HG03095 (cell line): ENCODE results near the gene TNP1.

Experiments used
- ATAC-seq: cut with Tn5 transposase; IDR thresholded peaks from one replicate; pipeline ENCODE4 v1.9.1; 2021; ENCODE audit warnings: moderate library complexity; ENCODE audit not compliant: unreplicated experiment

The TNP1 gene, protein sequence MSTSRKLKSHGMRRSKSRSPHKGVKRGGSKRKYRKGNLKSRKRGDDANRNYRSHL

DNA sequence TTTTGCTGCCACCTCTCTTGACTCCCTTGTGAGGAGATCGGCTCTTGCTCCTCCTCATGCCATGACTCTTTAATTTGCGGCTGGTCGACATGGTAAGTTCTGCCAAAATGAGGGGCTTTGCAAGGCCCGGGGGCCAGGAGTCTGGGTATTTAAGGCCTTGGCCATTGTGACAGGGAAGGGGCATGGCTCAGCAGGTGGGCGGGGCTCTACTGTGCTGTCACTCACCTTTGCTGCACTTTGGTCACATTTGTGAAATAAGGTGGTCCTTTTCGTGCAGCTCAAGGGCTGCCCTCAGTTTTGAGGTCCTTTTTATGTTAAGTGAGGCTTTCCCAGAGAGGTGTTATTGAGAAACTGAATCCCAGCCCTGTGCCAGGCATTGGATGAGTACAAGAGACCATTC lies at the start of gene TNP1:
TSS of gene TNP1 (minus strand) at position 121 of the 400 bp plus-strand sequence. CDS start at position 91, 30 bp downstream.
- ATAC-seq: no peak

DNA sequence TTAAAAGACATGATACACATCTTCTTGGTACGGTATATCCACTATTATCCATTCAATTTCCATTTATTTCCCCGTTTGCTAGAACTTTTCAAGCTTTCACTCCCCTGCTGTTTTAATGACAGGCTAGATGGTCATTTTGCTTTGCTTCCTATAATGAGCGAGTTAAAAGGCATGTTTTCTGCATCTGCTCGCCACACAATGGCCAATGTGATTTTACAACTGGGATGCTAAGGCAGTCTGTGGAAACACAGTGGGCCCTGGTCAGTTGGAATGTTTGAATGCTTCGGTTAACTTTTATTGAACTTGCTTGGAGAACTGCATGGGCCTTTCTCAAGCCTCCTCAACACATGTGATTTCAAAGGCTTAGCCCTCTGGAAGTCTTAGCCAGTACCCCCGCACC lies 48.4 kb upstream of the TNP1 start:
- no peak for ATAC-seq

DNA sequence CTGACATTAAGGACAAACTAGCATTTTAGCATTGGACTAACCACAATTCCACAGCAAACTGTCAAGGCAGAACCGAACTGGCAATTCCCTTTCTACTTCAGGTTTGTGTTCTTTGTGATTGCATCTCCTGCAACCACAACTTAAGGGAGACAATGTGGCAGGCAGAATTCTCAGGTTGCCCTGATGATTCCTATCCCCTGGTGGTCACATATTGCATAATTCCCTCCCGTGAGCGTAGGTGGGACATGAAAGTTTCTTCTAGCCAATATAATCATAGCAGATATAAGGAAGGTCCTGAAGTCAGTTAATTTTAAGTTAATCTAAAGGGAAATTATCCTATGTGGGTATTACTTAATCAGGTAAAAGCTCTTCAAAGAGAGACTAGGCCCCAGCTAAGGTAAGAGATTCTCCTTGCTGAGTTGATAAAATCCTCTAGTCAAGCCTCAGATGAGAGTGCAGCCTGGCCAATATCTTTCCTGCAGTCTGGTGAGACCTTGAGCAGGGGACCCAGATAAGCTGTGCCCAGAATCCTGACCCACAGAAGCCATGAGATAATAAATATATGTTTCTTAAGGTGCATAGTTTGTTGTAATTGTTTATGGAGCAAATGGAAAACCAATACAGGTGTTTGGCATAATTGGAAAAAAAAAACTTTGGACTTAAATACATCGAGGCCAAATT lies 45.9 kb upstream of the TNP1 start:
- ATAC-seq: no peak

DNA sequence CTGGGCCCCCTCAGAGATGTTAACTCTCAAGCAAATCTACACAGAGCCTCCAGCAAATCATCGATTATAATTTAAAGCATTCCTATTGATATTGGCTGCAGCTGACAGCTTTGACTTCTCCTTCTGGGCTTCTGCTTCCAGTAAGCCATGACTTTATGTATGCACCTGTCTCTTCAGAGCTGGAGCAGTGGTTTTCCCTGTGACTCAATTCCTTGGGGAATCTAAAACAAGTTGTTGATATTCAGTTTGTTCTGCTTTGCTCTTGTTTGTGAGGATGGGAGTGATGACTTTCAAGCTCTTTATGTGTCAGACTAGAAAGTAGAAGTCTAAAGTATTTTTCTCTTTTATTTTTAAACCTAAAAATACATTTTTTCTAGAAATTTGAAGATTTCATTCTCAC lies 45.1 kb upstream of the TNP1 start:
- no peak for ATAC-seq

DNA sequence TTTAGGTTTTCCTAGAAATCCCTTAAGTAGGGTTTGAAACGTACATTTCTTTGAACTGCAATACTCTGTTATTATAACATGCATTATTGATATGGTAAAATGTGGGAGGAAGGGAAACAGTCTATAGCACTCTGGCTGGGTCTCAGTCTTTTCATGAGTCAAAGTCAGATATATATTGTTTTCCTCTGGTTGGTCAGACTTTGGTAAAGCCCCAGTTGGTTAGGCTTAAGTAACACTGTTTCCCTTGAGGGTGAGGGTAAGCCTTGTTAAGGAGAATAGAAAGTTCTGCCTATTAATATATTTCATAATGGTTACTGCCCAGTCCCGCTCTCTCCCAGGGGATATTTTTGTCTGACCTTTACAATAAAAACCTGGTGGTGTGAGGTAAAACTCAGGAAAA lies 44.7 kb upstream of the TNP1 start:
- ATAC-seq: no peak

DNA sequence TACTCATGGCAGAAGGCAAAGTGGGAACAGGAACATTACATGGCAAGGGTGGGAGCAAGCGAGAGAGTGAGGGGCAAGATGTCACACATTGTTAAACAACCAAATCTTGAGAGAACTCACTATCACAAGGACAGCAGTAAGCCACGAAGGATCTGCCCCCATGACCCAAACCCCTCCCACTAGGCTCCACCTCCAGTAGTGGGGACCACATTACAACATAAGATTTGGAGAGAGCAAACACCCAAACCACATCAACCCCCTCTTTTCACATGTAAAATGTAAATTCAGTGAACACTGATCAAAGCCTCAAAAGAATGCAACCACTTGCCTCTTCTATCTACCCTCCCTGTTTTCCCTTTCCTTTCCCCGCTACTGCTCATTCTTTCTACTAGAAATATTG lies 43.6 kb upstream of the TNP1 start:
- no peak for ATAC-seq

DNA sequence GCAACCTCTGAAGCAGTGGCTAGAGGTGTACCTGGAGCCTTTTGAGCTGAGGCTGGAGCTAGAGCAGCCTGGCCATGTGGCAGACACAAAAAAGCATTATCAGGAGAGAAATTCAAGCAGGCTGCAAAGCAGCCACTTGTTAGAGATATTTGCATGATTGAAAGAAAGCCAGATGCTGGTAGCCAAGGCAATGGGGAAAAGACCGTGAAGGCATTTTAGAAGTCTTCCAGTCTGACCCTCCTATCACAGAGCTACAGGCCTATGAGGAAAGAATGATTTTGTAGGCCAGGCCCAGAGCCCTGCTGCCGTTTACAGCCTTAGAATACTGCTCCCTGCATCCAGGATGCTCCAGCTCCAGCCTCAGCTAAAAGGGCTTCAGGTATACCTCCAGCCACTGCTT lies 41.4 kb upstream of the TNP1 start:
- no peak for ATAC-seq

DNA sequence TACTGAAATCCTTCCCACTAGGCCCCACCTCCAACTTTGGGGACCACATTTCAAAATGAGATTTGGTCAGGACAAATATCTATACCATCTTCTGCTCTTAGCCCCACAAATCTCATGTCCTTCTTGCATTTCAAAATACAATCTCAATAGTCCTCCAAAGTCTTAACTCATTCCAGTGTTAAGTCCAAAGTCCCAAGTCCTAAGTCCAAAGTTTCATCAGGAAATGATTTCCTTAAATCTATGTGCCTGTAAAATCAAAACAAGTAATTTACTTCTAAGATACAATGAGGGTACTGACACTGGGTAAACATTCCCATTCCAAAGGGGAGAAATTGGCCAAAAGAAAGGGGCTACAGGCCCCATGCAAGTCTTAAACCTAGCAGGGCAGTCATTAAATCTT lies 40.5 kb upstream of the TNP1 start:
- no peak for ATAC-seq

DNA sequence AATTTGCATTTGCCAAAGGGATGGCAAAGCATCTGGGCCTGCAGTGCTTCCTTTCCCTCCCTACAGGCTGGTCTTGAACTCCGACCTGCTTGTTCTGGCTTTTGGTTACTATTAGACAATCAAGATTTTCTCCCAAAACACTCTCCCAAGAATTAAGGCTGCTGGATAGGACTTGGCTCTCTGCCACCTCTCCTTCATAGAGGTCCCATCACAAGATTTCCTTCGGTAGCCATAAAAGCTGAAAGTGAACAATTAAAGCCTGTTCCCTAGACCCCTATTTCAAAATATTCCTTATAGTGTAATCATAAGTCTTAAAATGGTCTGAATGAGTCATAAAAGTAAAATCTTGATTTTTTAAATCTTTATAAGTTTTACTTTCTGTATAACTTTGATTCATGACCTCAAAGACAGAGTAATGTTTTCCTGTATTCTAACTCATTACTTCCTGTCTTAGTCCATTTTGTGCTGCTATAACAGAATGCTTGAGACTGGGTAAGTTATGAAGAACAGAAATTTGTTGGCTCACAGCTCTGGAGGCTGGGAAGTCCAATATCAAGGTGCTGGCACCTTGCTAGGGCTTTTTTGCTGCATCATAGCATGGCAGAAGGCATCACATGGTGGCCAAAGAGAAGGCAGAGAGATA lies 37.8 kb upstream of the TNP1 start:
- no peak for ATAC-seq

DNA sequence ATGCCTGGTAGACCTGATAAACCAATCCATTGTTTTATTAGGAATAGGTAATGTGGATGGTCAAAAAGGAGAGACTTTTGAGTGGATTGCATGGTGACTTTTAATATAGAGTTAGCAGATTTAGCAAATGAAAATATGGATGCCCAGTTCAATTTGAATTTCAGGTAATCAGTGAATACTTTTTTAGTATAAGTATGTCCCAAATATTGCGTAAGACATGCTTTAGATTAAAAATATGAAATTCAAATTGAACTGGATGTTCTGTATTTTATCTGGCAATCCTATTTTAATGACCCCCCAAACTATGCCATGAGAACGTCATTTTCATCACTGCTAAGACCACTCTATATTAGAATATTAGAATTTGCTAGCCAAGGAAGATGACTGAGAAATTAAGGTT lies 30.3 kb upstream of the TNP1 start:
- ATAC-seq: no peak

DNA sequence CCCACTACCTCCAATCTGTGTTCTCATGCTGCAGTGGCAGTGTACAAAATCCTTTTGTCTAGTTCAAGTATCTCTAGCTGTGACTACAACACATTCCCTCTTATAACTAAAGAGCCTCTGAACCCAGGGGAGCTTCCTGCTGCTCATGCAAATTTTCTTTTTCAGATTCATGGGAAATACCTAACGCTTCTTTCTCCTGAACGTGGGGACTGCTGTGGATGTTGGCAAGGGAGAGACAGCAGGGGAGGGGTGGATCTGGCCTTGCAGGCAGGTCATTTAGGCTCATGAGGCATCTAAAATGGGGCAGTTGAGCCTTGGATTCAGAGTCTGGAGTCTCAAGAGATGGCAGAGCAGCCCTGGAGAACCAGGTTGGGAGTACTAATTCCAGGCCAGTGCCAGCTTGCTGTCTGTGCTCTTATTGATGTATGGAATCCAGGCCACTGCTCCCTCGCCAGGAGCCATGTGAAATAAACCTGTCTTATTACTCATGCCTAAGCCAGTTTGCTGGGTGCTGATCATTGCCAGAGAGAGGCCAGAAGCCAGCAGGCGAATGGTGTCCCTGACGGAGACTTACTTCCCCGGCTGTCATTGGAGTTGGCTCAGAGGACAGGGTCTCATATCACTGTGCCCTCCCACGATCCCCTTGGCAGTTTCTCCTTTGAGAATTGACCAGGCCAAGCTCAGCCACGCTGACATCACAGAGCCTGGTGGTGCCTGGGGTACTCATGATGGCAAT lies 29.2 kb upstream of the TNP1 start:
- no peak for ATAC-seq

DNA sequence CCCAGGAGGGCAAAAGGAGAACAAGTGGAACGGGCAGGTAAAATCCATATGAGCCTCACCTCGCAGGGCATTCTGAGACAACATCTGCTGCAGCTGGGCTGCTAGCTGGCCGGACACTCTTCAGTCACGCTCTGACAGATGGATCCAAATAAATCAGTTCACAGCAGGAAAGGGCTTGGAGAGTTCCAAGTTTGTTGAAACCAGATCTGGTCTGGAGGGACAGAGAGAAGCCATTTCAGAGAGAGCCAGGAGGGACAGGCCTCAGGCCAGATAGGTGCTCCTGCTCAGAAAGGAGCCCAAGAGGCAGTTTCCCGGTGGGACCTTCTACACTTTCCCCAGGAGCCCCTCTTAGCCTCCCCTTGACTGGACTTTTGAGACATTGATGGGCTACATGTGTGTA lies 28.2 kb upstream of the TNP1 start:
- no peak for ATAC-seq

DNA sequence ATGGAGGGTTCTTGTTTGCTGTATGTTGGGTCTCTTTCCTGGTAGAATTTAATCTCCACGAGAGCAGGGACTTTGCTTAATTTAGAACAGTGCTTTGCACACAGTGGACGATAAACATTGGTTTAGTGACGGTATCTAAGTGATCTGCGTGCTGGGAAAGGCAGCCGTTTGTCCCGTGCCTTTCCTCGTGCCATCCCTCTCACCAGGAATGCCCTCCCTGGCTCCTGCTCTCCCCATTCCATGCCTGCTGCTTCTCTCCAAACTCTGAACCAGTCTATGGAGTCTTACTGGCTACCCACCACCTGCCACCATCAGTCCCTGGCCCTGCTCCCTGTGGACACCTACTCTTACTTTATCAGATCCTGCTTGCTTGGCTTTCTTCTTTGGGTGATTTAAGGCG lies 27.3 kb upstream of the TNP1 start:
- no peak for ATAC-seq

DNA sequence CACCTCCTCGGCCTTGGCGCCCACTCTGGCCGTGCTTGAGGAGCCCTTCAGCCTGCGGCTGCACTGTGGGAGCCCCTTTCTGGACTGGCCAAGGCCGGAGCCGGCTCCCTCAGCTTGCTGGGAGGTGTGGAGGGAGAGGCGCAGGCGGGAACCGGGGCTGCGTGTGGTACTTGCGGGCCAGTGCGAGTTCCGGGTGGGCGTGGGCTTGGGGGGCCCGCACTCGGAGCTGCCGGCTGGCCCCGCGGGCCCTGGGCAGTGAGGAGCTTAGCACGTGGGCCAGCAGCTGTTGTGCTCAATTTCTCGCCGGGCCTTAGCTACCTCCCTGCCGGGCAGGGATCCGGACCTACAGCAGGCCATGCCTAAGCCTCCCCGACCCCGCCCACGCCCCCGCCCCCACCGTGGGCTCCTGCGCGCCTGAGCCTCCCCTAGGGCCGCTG lies 25.3 kb upstream of the TNP1 start:
- no peak for ATAC-seq

DNA sequence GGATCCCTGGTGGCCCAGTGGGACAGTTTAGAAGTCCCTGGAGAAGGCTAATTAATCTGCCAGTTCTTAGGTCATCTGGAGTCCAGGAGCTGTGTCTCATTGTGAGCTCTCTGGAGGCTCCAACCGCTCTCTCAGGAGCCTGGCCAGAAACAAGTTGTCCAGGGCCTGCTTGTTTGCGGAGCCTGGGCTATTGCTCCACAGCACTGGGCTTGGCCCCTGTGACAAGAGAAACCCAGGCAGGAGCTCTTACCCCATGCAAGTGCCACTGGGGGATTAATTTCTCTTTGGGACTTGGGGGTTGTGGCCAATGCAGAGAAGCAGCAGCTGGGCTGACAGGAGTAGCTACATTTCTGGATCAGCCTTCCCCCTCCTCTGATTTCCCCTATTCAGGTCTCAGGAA lies 24.5 kb upstream of the TNP1 start:
- no peak for ATAC-seq

DNA sequence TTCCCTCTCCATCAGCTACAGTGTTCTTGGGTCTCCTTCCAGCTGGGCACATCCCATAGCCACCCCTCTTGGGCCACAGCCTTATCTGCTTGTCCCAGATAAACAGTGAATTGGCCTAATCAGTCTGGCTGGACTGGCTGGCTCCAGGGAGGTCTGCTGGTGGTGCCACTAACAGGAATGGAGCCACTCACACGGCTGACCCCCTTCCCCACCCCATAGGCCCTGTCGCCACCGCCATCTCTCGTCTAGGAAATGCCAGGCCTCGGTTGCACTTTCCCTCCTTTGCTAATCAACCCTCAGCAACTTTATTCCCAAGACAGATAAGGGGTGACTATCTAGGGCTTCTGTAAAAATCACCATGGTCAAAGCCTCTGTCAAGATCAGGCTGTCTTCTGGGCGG lies 23.0 kb upstream of the TNP1 start:
- no peak for ATAC-seq

DNA sequence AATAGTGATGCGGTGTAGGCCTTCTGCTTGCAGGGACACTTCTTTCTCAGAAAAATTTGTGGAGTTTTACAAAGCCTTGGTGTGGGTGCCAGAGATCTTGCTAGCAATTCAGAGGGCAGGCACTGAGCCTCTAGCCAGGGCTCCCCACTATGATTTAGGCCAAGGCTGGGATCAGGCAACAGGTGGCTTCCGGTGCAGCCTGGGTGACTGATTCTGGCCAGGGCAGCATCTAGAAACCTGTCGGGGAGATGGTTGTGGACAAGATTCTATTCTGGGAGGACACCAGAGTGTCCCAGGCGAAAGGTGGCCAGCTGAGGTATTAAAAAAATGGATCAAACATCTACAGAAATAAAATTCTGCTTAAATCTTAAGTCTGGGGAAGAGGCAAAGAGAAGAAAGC lies 21.5 kb upstream of the TNP1 start:
- ATAC-seq: no peak

DNA sequence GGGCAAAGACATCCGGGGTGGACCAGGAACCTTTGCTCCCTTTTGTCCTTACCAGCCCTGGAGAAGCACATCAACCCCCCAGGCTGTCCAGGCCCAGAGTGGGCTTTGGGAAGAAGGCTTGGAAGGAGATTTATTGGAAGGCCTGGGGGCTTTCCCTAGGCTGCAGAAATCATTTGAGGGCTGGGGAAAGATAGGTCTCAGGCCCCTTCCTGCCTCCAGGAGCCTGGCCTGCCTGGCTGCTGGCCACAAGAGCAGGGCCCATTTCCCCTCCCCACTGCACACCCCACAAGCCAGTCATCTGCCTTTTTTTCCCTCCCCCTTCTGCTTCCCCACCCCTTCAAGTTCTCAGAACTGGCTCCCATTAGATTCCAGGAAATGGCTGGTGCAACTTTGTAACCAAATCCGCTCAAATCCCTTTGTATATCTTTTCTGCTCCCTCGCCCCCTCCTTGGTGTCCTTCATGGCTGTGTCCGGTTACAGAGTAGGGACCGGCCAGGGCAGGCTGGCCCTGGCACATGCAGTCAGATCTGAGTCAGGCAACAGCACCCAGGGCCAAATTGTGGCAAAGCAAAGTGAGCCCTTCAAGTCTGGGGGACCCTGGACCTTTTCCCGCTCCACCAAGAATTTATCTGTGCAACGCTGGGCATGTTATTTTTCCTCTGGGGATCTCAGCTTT lies 20.8 kb upstream of the TNP1 start:
- ATAC-seq: no peak

DNA sequence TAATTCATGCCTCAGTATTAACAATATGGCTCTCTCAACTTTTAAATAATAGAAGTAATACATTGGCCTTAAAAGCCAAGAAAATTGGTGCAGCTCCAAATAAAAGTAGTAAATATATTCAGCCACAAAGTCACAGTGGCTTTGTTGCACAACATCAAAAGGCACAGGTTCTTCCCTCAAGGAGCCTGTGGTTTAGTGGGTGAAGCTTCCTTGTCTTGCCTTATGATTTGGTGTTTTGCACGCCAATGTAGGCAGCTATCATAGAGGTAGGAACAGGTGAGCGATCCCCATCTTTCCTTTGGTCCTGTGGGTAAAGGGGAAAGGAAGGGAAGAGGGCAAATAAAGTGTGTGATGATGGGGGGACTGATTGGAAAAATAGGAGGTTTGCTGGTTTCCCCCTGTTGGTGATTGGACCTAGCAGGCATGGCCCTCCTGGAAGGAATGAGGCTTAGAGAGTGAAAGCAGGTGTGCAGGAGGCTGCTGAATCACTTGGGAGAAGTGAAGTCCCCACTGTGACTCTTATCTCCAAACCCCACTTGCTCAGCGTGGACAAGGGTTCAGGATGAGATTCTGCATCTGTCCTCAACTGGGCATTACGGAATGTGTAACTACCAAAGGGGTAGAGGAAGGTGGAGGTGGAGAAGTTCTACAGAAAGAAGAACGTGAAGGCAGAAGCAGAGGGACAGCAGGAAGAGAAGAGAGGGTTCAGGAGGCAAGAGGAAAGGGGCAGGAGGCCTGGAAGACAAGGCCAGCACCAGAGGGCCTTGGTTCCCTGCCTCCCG lies 20.1 kb upstream of the TNP1 start:
- ATAC-seq: no peak

DNA sequence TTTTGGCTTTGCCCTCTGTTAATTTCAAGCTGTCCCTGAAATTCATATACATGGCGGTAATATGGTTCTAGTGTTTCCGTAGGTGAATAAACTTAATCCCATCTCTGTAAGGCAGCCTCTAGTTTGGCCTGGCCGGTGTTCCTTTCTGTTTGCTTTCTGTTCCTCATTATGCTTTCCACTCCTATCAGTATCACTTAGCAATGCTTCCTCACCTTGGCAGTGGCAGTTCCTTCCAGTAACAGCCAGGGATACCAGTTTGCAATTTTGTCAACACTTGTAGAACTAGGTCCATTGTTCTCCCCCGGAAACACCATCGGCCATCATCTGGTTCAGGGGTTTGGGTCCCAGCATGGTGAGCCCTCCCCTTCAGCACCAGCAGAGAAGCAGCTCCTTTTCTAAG lies 18.2 kb upstream of the TNP1 start:
- ATAC-seq: no peak

DNA sequence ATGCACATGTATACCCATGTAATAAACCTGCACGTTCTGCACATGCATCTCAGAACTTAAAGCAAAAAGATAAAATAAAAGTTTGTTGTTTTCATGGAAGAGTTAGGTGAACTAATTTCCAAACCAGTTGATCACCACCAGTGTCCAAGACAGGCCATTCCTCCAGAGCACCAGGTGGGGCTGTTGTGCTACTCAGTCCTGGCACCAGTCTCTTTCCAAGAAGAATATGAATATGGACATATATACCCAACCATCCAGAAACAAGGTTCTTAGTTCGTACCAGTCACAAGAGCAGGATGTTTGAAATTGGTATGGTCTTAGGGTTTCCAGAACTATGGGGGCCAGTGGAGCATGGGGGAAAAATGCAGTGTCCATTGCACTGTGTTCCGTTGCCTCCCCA lies 17.2 kb upstream of the TNP1 start:
- no peak for ATAC-seq
